ENCODE results near the gene FAM216B.

Gene FAM216B

GRCh38 chr13:42760951-42761350 lies 20.4 kb upstream of the FAM216B start:
- Histone ChIP-seq H3K9me3 (ENCODE audit: insufficient read depth, low read length) (no peaks in the 10 kb centered on the region), H3F3A (ENCODE audit: insufficient read depth) (no peaks in the 10 kb centered on the region), H3K9ac (ENCODE audit: low read length) (no peak overlapping the region), H3K4me3 (ENCODE audit: insufficient read depth, low read length, poor library complexity, severe bottlenecking) (no peak overlapping the region), H2AFZ (ENCODE audit: low read depth, low read length, severe bottlenecking) (no peak overlapping the region), H3K36me3 (ENCODE audit: low read length) (no peaks in the 10 kb centered on the region), H4K20me1 (ENCODE audit: low read depth, low read length) (no peaks in the 10 kb centered on the region), H3K4me2 (ENCODE audit: low read depth, low read length, poor library complexity, severe bottlenecking) (no peak overlapping the region), H3K27me3 (ENCODE audit: low read length) (no peaks in the 10 kb centered on the region), H3K79me2 (ENCODE audit: insufficient read depth, low read length) (no peaks in the 10 kb centered on the region), H3K9me2 (replicated peaks; ENCODE audit: insufficient read depth, low read length) (no peaks in the 10 kb centered on the region), H3K27ac (ENCODE audit: low read depth, low read length) (no peak overlapping the region)
- no peak for TF ChIP-seq EZH2phosphoT487 (conservative IDR thresholded peaks at IDR 0.05; ENCODE audit: low read length)
- no peak for TF ChIP-seq CTCF (IDR thresholded peaks at IDR 0.05; ENCODE audit: insufficient read depth, low read length, poor library complexity, severe bottlenecking)

GRCh38 chr13:42762251-42762650 lies 19.1 kb upstream of the FAM216B start:
- TF ChIP-seq EZH2phosphoT487 (conservative IDR thresholded peaks at IDR 0.05; ENCODE audit: low read length) (no peak), CTCF (IDR thresholded peaks at IDR 0.05; ENCODE audit: insufficient read depth, low read length, poor library complexity, severe bottlenecking) (no peak)
- H3K27ac ChIP-seq (ENCODE audit: low read depth, low read length): no peak overlapping the region
- H4K20me1 ChIP-seq (ENCODE audit: low read depth, low read length): no peaks in the 10 kb centered on the region

GRCh38 chr13:42762917-42763316 lies 18.5 kb upstream of the FAM216B start:
- Histone ChIP-seq H3K36me3 (ENCODE audit: low read length) (no peaks in the 10 kb centered on the region), H3K27ac (ENCODE audit: low read depth, low read length) (no peak overlapping the region), H3K9me2 (replicated peaks; ENCODE audit: insufficient read depth, low read length) (no peaks in the 10 kb centered on the region), H3K4me3 (ENCODE audit: insufficient read depth, low read length, poor library complexity, severe bottlenecking) (no peak overlapping the region), H2AFZ (ENCODE audit: low read depth, low read length, severe bottlenecking) (no peak overlapping the region), H3K9ac (ENCODE audit: low read length) (no peak overlapping the region), H3K4me2 (ENCODE audit: low read depth, low read length, poor library complexity, severe bottlenecking) (no peak overlapping the region), H4K20me1 (ENCODE audit: low read depth, low read length) (no peaks in the 10 kb centered on the region), H3K27me3 (ENCODE audit: low read length) (no peaks in the 10 kb centered on the region), H3K9me3 (ENCODE audit: insufficient read depth, low read length) (no peaks in the 10 kb centered on the region), H3F3A (ENCODE audit: insufficient read depth) (no peaks in the 10 kb centered on the region), H3K79me2 (ENCODE audit: insufficient read depth, low read length) (no peaks in the 10 kb centered on the region)
- TF ChIP-seq EZH2phosphoT487 (conservative IDR thresholded peaks at IDR 0.05; ENCODE audit: low read length) (no peak), CTCF (IDR thresholded peaks at IDR 0.05; ENCODE audit: insufficient read depth, low read length, poor library complexity, severe bottlenecking) (no peak)

More at GRCh38 chr13:42762251-42762650, 19.1 kb upstream of the FAM216B start:
- no peaks in the 10 kb centered on the region for H3K36me3 ChIP-seq (ENCODE audit: low read length)
- H3F3A ChIP-seq (ENCODE audit: insufficient read depth): no peaks in the 10 kb centered on the region
- no peaks in the 10 kb centered on the region for H3K79me2 ChIP-seq (ENCODE audit: insufficient read depth, low read length)
- H2AFZ ChIP-seq (ENCODE audit: low read depth, low read length, severe bottlenecking): no peak overlapping the region
- no peak overlapping the region for H3K4me2 ChIP-seq (ENCODE audit: low read depth, low read length, poor library complexity, severe bottlenecking)
- no peak overlapping the region for H3K4me3 ChIP-seq (ENCODE audit: insufficient read depth, low read length, poor library complexity, severe bottlenecking)
- no peaks in the 10 kb centered on the region for H3K27me3 ChIP-seq (ENCODE audit: low read length)
- no peaks in the 10 kb centered on the region for H3K9me3 ChIP-seq (ENCODE audit: insufficient read depth, low read length)
- no peak overlapping the region for H3K9ac ChIP-seq (ENCODE audit: low read length)
- no peaks in the 10 kb centered on the region for H3K9me2 ChIP-seq (replicated peaks; ENCODE audit: insufficient read depth, low read length)
